Stimulated activated CD8-positive, alpha-beta memory T cell treated with anti-CD3 and anti-CD28 coated beads, Interleukin-12 subunit alpha, Interleukin-12 subunit beta, amount 100 ng/mL, for 24 hours (primary cell): Measurements from ENCODE around the gene ADAMTS13.

Experiments used
- DNase-seq: peaks from one replicate; pipeline ENCODE4 v3.0.0-alpha.2; 2020; ENCODE audit errors: extremely low read depth

ADAMTS13 gene

DNA sequence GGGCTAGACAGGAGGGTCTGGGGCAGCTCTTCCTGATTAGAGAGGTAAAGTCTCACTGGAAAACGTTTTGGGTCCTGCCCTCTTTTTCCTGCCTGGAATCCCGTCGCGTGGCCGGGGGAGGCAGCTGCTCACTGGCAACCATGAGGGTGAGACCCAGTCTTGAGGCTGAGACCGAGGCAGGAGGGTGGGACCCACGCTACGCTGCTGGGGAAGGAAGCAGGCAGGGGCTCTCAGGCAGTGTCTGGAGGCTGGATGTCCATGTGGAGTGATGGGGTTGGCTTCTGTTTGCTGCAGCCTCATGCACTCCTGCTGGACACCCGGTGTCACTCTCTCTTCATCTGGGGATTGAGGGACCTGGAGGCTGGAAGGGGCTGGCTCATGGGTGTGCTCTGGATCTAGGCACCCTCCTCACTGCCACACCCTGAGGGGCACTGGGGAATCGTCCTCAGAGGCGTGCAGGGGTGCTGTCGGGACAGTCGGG lies 68.1 kb downstream of the ADAMTS13 start:
- DNase-seq = no peak

DNA sequence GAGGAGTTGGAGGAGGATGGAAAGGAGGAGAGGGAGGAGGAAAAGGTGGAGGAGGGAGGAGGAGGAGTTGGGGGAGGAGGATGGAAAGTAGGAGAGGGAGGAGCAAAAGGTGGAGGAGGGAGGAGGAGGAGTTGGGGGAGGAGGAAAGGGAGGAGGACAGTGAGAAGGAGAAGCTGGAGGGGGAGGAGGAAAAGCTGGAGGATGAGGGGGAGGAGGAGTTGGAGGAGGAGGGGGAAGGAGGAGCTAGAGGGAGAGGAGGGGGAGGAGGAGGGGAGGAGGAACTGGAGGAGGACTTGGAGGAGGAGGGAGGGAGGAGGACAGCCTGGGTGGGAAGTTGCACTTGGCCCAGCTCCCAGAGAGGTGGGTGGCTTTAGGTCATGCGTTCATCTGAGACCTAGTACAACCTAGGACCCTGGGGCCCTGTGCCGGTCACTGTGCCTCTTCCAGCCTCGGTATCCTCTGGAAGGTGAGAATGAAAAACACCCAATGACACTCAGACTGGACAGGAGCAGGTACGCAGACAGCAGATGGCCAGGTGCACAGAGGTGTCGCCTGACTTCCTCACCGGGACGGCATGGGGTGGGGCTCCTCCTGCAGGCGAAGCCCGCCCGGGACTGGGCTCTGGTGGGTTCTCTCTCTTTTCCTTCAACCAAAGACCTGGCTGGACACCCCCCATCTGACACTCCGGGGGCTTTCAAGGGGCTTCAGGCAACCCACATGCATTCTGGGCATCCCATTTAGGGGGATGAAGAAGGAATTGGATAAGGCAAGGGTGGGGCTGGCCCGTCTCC lies 68.9 kb downstream of the ADAMTS13 start:
- DNase-seq = no peak

- no peak for DNase-seq
Observed at GRCh38 chr9:133491656-133491925, 69.4 kb downstream of the ADAMTS13 start.

DNA sequence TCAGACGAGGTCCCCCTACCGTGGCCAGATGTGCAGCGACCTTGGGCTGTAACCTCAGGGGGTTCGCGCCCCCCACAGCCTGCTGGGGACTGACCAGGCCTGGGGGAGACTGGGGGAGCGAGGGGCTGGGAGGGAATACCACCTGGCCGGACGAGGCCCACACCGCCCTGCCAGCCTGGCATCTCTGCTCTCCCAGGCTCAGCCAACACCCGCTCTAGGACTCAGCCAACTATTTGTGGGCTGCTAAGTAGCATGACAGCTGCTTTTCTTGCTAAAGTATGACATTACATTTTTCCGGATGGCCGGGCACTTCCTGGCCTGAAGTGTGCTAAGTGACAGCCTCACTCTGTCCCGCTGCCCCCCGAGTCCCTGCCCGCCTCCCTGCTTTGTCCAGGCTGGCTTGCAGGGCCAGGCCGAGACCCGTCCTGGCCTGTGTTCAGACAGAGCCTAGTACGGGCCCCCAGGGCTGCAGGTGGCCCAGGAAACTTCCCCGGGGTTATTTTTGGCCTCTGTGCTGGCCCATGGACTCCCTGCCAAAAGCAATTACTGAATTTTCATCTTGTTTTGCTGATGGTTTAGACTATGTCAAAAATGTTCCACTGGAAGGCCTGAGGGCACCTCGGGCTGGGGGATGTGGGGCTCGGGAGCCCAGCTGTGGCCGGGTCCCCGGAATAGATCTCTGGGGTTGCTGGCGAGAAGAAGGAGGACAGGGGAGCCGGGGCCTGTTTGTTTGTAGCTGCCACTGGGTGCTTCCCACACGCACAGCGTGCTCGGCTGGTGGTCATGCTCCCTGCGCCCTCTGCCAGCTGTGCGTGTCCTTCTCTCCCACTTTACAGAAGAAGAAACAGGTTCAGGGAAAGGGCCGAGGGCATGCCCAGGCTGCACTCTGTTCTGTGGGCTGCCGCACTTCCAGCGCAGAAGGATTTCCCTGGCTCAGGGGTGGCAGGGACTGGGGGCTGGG lies 70.2 kb downstream of the ADAMTS13 start:
- no peak for DNase-seq

DNA sequence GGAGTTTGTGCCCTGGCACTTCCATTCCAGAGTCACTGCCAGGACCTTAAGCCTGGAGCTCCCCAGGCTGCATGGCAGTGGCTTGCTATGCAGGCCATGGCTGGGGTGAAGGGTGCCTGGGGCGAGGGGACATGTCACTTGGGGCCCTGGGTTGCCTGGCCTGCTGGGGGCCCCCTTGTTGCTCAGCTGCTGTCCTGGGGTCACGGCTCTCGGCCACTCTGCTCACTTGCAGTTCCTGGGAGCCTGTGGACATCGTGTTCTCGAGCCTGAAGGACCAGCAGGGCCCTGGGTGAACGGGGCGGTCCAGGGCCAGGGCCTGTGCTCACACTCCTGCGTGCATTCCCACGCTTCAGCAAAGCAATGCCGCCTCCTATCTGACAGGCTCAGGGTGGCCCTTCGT lies 71.3 kb downstream of the ADAMTS13 start:
- no peak for DNase-seq

DNA sequence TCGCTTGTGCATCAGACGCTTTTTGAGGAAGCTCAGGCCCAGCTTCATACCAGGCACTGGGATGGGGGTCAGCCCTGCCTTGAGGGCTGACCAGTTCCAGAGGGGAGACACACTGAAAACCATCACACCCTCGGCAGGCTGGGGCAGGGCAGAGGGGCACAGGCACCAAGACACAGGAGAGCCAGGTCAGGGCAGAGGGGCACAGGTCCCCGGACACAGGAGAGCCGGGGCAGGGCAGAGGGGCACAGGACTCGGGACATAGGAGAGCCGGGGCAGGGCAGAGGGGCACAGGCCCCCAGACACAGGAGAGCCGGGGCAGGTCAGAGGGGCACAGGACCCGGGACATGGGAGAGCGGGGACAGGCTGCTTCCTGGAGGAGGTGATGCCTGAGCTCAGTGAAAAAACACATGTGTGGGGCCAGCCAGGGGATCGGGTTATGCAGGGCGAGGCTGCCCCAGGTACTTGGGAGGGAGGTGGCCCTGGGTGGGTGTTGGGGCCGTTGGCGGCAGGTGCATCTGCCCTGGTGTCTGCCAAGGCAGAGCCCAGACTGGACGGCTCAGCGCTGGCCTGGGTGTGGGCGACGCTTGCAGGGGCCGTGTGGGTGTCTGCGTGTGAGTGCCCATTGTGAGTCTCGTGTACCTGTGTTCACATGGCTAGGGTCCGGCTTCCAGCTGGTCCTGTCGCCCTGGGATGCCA lies 71.8 kb downstream of the ADAMTS13 start:
- no peak for DNase-seq

GRCh38 chr9:133494636-133495326 lies 72.6 kb downstream of the ADAMTS13 start:
- no peak for DNase-seq

GRCh38 chr9:133495327-133496293 lies 73.4 kb downstream of the ADAMTS13 start:
- no peak for DNase-seq

DNA sequence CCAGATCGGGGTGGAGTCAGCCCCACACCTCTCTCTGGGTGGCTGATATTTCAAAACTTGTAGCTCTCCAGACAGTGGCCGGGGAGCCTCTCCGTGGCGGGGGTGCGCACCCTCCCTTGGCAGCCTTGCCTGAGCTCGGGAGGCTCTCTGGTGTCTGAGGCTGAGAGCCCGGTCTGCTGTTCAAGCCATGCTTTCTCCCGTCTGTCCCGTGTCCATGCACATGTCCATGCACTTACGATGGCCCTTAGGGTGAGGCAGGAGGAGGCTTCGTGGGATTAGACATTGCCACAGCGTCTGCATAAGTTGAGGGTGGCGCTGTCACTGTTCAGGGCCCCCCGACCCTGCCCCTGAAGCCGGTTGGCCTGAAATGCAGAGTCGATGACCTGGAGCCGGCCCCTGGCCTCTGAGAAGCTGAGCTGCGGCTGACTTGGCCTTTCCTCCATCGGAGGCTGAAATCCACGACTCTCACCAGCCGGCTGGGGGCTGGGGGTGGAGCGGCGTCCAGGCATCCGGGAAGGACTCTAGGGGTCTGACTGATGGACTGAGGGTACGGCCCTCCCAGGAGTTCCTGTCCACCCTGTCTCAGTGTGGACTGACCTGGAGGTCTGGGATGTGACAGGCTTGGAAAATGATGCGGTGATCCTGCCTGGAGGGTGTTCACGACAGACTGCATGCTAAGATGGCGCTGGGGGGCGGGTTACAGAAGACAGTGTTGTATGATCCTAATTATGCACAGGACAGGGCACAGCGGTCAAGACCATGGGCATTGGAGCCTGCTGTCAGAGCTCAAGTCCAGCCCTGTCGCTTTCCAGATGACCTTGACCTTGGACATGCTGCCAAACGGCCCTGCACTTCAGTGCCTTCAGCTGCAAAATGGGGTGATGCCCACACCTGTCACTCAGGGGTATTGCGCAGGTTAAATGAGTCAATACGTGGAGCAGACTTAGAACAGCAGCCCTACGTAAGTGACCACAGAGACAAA lies 75.0 kb downstream of the ADAMTS13 start:
- DNase-seq = no peak

DNA sequence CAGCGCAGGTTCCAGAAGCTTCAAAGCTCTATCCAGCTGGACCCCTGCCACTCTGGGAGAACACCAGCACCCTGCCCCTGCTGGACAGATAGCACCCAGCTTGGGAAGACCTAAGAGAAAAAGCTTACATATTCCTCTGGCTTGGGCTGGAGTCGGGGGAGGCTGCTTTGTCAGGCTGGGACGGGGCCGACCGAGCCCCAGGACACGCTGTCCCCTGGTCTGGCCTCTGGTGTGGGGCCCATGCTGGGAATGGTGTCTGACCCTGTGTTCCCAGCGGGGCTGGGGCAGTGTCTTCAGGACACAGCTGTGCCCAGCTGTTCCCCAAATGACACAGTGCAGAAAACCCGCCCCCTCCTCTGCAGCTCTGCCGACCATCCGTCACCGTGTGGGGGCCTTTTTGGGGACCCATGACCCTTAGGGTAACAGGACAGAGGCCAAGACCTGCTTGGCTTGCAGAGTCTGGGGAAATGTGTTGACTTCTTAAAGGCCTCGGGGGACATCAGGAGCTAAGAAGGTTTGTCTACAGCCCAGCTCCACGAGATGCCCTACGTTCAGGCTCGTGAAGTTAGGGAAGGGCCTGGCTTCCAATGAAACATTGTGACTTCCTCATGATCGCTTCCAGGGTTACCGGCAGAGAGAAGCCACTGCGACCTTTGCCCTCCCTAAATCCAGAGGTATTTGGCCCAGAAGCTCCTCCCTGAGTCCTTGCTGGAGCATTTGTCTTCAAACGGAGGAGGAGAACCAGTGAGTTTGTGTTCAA lies 77.1 kb downstream of the ADAMTS13 start:
- no peak for DNase-seq

DNA sequence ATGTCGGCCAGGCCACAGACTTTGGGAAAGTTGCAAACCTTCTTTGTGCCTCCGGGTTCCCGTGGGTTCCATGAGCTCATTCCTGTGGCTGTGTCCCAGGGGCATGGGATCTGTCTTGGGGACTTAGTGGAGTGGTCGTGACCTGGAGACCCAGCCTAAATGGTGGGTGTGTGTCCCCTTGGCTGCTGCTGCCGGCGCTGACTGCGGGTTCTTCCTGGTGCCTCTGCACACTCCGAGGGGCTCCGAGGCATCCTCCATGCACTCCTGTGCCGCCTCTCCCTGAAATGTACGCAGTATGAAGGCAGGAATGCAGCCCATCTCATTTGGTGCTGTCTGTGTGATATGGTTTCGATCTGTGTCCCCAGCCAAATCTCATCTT lies 77.7 kb downstream of the ADAMTS13 start:
- no peak for DNase-seq

GRCh38 chr9:133502112-133502511 lies 79.9 kb downstream of the ADAMTS13 start:
- DNase-seq = no peak

DNA sequence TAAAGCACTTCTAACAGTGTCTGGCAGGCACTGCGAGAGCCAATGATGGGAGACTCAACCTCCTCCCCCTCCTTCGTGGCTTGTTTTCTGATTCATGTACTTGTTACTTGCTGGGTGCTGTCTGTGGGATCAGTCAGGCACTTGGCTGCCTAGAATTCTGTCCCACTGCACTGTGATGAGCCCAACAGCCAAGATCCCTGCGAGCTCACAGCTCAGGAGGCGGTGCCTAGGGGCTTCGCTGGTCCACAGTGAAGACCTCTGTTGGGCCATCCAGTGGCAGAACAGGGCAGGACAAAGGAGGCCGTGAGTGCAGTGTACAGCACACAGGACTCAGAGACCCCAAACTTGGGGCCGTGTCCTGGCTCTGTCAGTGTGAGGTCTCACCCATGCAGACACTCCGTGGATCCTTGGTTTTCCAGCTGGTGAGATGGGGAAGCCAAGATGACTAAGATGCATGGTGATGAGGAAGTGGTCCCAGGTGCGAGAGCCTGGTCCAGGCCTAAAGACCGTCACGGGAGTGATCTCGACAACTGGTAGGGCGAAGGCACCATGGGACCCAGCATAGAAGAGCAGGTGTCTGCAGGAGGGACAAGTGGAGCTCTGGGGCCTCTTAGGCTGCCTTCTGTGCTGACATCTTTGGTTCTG lies 83.1 kb downstream of the ADAMTS13 start:
- no peak for DNase-seq

- DNase-seq = no peak
Observed at GRCh38 chr9:133505901-133506652, 83.9 kb downstream of the ADAMTS13 start.

DNA sequence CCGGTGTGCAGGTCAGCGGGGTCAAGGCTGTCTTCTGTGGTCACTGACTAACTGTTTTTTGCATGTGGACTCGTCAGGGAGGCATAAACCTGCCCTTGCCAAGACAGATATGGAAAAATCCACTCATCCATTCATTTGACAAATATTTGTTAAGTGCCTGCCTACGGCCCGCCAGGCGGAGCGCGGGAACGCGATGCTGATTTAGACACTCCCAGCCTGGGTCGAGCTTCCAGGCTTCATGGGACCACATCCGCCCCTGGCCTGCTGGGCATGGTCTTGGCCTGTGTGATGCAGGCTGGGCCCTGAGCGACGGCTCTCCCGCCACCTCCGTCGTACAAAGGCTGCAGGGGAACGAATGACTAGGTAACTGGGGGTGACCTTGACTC lies 84.5 kb downstream of the ADAMTS13 start:
- DNase-seq = no peak

GRCh38 chr9:133507246-133507965 lies 85.2 kb downstream of the ADAMTS13 start:
- no peak for DNase-seq

DNA sequence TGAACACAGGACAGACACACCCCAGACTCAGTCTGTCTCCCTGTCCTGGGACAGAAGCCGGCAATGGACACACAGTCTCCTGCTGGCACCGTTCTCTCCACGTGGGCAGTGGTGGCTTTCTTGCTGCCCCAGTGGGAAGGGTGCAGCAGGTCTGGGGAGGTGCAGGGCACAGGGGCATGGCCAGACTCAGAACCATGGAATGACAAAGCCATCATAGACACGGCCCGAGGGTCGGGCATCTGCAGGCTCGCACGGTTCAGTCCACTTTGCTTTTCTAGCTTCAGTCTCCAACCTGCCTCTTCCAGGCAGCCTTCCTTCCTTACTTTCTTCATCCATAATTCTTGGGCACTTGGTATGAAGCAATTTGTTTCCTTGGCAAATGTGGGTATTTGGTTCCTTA lies 85.9 kb downstream of the ADAMTS13 start:
- no peak for DNase-seq
